ENCODE data around the gene BCAP29.

- TF ChIP-seq POLR2AphosphoS5 (IDR thresholded peaks at IDR 0.05) = no peak
- no peak for TF ChIP-seq POLR2A (IDR thresholded peaks at IDR 0.05)
Observed at GRCh38 chr7:107560898-107561516, 19.0 kb upstream of the BCAP29 start.

All from spleen (tissue), 3 donors.